NOMO-1 treated with DMSO at 0.1 percent for 48 hours (cell line): ENCODE measurements around the gene ZNF740.

ENCODE experiments used
- DNase-seq: peaks from one replicate; lab custom pipeline; 2025; ENCODE audit not compliant: unreplicated experiment; lab: John Stamatoyannopoulos, UW

ZNF740 gene

DNA sequence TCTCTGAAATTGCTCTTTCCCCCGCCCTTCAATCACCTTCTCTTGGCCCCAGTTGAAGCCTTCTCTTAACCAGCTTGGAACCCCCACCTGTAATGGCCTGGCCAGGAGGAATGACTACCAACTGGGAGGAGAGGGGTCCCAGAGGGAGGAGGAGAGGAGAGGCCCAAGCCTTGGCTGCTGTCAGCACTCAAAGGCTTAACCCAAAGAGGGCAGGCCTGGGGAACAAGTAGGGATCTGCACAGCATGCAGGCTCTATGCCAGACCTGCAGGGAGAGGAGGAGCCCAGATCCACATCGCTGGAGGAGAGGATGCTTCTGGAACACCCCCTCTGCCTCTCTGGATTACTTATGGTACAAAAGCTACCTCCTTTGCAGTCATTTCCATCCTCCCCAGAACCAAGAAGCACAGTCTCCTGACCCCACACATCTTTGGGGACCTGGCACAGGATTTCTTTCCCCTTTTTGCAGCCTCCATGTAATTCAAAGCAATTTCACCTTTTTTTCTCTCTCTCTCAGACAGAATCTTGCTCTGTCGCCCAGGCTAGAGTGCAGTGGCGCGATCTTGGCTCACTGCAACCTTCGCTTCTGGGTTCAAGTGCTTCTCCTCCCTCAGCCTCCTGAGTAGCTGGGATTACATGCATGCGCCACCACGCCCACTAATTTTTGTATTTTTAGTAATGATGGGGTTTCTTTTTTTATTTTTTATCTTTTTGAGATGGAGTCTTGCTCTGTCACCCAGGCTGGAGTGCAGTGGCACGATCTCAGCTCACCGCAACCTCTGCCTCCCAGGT, 45.3 kb downstream of the ZNF740 start:
- no peak for DNase-seq

GRCh38 chr12:53226815-53227214, 46.3 kb downstream of the ZNF740 start:
- DNase-seq, result no peak

DNA sequence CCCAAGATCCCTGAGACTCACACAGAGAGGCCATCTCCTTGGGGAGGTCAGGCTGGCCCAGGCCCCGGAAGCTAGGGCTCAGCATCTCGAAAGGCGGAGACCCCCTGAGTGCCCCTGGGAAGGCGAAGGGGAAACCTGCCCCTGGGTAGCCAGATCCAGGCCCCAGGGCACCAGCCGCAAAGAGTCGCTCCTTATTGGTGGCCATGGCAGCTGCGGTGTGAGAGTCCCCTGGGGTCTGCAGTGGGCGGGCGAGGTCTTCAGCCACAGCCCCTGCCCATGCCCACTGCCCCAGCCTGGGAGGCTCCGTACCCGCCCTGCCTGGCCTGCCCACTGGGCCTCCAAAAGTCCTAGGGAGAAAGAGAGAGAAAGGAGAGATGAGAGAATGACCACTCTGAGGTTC, 46.8 kb downstream of the ZNF740 start:
- no peak for DNase-seq

DNA sequence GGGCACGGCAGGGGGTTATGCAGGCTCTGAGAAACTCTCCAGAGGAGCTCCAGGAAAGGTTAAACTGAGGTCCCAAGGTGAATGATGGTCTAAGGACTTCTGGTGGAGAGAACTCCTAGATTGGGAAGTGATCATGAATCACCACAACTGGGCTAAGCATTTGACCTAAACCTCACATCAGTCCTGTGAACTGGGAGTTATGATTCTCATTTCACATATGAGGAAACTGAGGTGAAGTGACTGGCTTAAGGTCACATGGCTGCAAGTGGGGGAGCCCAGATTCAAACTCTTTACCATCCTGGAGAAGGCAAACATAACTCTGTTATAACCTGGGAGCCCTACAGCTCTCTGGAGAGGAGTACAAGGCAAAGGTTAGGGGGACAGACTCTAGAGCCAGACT, 47.3 kb downstream of the ZNF740 start:
- no peak for DNase-seq

- no peak for DNase-seq
Measured at GRCh38 chr12:53229454-53229853, 48.9 kb downstream of the ZNF740 start.

DNA sequence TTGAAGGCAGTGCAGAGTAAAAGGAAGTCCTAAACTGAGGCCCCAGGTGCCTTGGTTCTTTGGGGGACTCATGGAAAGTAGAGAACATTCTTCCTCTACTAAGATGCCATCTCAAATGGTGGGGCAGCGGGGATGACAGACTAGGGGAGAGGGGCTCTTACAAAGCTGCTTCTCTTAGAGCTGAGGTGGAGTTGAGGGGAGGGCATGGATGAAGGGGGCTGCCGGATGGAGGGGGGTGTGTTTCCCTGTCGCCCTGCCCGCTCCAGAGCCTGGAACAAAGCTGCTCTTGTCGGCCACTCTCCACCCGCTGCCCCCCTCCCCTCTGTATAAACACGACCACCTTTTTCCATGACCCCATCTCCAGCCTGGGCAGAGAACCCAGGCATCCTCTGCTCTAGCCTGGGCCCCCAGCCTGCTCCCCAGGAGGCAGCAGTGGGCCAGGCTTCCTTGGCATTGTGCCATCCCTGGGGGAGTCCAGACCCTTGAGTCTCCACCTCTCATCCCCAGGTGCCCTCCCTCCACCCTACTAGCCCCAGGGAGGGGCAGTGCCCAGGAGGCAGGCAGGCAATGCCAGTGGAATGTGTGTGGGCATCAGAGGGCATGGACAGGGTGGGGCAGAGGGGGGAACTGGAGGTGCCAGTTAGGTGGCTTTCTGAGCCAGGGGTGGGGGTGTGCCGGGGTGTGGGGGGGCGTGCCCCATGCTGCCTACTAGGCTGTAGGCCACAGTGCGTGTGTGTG, 49.8 kb downstream of the ZNF740 start:
- DNase-seq, result no peak

DNA sequence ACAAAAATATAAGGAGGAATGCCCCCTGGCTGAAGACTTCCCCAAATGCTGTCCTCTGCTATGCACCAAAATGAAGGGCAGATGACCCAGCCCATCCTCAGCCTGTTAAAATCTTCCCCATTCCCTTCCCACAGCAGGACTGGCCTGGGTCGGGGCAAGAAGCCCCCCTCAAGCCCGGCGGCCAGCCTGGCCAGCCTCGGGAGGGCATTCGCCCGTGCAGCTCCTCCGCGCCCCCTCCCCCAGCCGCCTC, 51.1 kb downstream of the ZNF740 start:
- DNase-seq, result no peak

DNA sequence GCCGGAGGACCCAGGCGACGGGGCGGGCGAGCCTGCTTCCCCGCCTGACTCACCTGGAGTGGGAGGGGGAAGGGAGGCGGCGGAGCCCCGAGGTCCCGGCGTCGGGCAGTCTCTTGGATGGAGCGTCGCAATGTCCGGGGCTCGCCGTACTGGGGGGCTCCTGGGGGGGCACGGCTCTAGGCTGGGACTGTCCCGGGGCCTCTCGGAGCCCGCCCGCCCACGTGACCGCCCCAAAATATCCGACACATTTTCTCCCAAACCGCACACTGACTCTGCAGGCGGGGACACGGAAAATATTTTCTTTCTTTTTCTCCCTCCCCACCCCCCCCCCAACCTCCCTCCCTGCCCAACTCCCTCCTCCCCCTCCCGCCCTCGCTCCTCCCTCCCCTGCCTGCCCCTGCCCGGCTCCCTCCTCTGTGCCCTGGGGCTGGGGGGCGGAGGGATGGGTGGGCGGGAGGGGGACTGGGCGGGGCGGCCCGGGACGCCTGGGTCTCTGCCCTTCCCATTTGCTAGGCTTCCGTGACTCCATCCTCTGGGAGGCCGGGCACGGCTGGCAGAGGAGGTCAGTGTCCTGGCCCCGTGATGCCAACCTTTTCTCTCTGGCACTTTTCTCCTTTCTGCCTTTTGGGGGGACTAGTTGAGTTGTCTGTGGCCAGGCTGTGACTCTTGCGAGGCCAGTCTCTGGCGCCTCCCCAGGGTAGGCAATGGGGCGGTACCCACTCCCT, 51.6 kb downstream of the ZNF740 start, which contains the start of gene RARG:
Gene RARG, minus strand, starts transcription at position 289 of the 725 bp plus-strand sequence. CDS start 4,664 bp downstream, outside the sequence.
- DNase-seq, result peak; percentile 23

- DNase-seq, result no peak
Measured at GRCh38 chr12:53232646-53233461, 52.3 kb downstream of the ZNF740 start.

GRCh38 chr12:53233671-53234121, 53.2 kb downstream of the ZNF740 start:
- no peak for DNase-seq

DNA sequence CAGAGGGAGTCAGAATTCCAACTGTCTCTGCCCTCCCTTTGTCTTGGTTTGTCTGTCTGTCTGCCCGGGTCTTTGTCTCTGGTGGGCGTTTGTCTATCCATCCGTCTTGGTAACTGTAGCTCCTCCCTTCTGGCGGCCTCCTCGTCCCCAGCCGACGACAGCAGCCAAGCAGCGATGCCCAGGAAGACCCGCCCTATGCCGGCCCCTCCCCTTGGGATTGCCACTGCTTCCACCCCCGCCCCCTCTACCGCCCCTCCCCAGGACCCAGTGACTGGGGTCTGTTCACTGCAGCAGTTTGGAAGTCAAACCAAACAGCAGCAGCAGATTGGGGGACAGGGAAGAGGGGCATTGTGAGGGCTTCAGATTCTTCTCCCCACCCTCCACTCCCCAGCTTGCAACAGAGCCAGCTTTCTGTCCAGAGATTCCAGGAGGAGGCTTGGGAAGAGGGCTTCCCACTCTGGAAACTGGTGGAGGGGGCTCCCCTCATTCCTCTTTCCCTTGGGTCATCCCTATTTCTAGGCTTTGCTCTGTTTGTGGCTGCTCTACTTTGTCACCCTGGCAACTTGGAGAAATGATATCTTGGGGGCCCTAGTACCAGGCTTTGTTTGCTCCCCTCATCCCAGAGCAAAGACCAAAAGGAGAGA, 53.9 kb downstream of the ZNF740 start:
- no peak for DNase-seq

- no peak for DNase-seq
Measured at GRCh38 chr12:53235164-53235563, 54.6 kb downstream of the ZNF740 start.

GRCh38 chr12:53235742-53236442, 55.4 kb downstream of the ZNF740 start:
- DNase-seq, result no peak

DNA sequence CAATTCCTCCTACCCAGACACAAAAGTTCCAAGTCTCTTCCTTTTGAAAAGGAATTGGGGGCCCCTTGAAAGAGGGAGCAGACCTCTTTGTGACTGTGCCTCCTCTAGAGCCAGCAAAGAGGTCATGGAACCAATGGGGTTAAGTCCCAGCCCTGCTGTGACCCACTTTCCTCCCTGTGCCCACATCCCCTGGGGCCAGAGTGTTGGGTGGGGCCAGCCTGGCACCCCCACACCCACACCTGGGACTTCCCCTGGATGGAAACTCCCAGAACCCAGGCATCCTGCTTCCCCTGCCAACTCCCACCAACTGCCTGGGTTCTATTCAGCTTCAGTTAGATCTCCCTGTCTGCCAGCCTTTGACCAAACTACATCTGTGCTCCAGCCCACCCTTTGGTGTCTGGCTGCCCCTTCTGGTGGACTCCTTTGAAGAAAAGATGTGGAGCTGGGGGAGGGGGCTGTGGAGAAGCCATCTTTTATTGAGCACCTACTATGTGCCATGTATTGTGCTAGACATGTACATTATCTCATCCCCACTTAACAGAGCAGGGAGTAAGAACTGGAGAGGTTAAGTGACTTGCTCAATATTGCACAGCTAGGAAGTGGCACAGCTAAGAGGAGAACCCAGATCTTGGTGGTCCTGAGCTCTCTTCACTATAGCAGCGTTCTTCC, 56.1 kb downstream of the ZNF740 start:
- no peak for DNase-seq

- no peak for DNase-seq
Measured at GRCh38 chr12:53239643-53240258, 59.2 kb downstream of the ZNF740 start.

- no peak for DNase-seq
Measured at GRCh38 chr12:53241623-53242412, 61.3 kb downstream of the ZNF740 start.

DNA sequence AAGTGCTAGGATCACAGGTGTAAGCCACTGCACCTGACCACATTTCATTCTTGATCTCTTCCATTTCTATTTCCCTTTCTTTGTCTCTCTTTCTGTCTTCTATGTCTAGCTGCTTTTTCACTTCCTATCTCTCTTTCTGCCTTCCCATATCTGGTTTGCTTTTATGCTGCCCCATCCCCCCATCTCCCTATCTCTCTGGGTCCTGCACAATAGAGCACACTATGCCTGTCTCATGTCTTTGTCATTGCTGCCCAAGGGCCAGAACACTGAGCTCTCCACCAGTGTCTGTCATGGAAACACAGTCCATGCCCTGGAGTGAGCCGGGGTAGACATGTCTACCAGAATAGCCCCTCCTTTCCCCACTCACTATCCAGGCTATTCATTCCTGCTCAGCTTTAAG, 63.8 kb downstream of the ZNF740 start:
- DNase-seq, result peak; percentile 17
